CD4-positive, alpha-beta memory T cell (primary cell): ENCODE results near the gene TAF3. TPM values are rescaled to one million over a fixed set of nuclear protein-coding genes. Genes with fewer than 3 reads are reported as not detected.
A peak's percentile ranks its signal among the peaks of the same experiment; 100 is the strongest.

Source experiments
- CTCF ChIA-PET: fragments of 350-600 bp; sonication (Branson Sonifier 250); formaldehyde crosslinking; loops from one replicate; lab custom pipeline; 2021; ENCODE audit warnings: inconsistent platforms; ENCODE audit not compliant: partially characterized antibody; lab: Charles Lee
- POLR2A ChIA-PET: fragments of 350-600 bp; sonication (Branson Sonifier 250); formaldehyde crosslinking; loops from one replicate; lab custom pipeline; 2021; ENCODE audit not compliant: partially characterized antibody; lab: Charles Lee
- DNase-seq, 5 donors: peaks; one replicate each; pipeline versions ENCODE4 v3.0.0 to v3.0.0-alpha.2; 2020 to 2022; ENCODE audit warnings: mixed read lengths in 1 of 5
- H3K27ac ChIP-seq: one replicate; pipeline ENCODE4 v1.7.0; 2013; ENCODE audit warnings: low read depth, low read length
- H3K27me3 ChIP-seq: 2 replicates; pipeline ENCODE4 v1.7.0; 2013; ENCODE audit warnings: mild to moderate bottlenecking, low read length, moderate library complexity; ENCODE audit not compliant: insufficient read depth
- H3K36me3 ChIP-seq: 2 replicates; pipeline ENCODE4 v1.7.0; 2013; ENCODE audit warnings: mild to moderate bottlenecking, low read length, moderate library complexity; ENCODE audit not compliant: insufficient read depth
- H3K4me1 ChIP-seq: 2 replicates; pipeline ENCODE4 v1.7.0; 2013; ENCODE audit warnings: mild to moderate bottlenecking, low read length, moderate library complexity; ENCODE audit not compliant: insufficient read depth
- H3K4me3 ChIP-seq, 2 donors: one replicate each; pipeline ENCODE4 v1.7.0; 2013; ENCODE audit warnings: low read length in 2 of 2, mild to moderate bottlenecking in 1 of 2
- H3K9me3 ChIP-seq, 2 donors: one replicate each; pipeline ENCODE4 v1.7.0; 2013; ENCODE audit warnings: low read length in 2 of 2, control low read depth in 1 of 2; ENCODE audit not compliant: control insufficient read depth in 1 of 2
- H3K27ac Mint-ChIP-seq, 7 donors: one replicate each; pipeline ENCODE4 v1.8.0; 2020 to 2021; ENCODE audit warnings: mixed read lengths in 7 of 7, mild to moderate bottlenecking in 6 of 7, inconsistent platforms in 3 of 7, moderate library complexity in 3 of 7
- H3K27me3 Mint-ChIP-seq, 2 donors: one replicate each; pipeline ENCODE4 v1.8.0; 2020 to 2021; ENCODE audit warnings: mixed read lengths in 2 of 2
- H3K36me3 Mint-ChIP-seq, 2 donors: one replicate each; pipeline ENCODE4 v1.8.0; 2020 to 2021; ENCODE audit warnings: mixed read lengths in 2 of 2, inconsistent platforms in 1 of 2, mild to moderate bottlenecking in 1 of 2
- H3K4me1 Mint-ChIP-seq, 4 donors: one replicate each; pipeline ENCODE4 v1.8.0; 2020 to 2021; ENCODE audit warnings: mixed read lengths in 4 of 4, mild to moderate bottlenecking in 1 of 4
- H3K4me3 Mint-ChIP-seq, 8 donors: one replicate each; pipeline ENCODE4 v1.8.0; 2020 to 2021; ENCODE audit warnings: mixed read lengths in 8 of 8, mild to moderate bottlenecking in 7 of 8, moderate library complexity in 6 of 8, inconsistent platforms in 3 of 8
- H3K9me3 Mint-ChIP-seq, 8 donors: one replicate each; pipeline ENCODE4 v1.8.0; 2020 to 2021; ENCODE audit warnings: mixed read lengths in 8 of 8, mild to moderate bottlenecking in 5 of 8, inconsistent platforms in 3 of 8, moderate library complexity in 1 of 8
- intact Hi-C: fragments of 100-400 bp; cut with micrococcal nuclease; formaldehyde crosslinking; loops from one replicate; pipeline ENCODE4 v1.15.1; 2023
- polyA plus RNA-seq, 2 donors: library from polyadenylated mRNA; unstranded; fragments of 300-500 nt; fragmentation: Illumina TruSeq; gene quantifications; one replicate each; pipeline ENCODE4 v1.2.3, GENCODE V29; 2021
- total RNA-seq, 2 experiments: library from RNA; stranded (reverse); gene quantifications; one replicate each; pipeline ENCODE4 v1.2.3, GENCODE V29; 2021

The TAF3 gene
- total and polyA plus RNA-seq, 4 experiments from 2014 or later = 3.0 to 21.8 (median 18.5) TPM

DNA sequence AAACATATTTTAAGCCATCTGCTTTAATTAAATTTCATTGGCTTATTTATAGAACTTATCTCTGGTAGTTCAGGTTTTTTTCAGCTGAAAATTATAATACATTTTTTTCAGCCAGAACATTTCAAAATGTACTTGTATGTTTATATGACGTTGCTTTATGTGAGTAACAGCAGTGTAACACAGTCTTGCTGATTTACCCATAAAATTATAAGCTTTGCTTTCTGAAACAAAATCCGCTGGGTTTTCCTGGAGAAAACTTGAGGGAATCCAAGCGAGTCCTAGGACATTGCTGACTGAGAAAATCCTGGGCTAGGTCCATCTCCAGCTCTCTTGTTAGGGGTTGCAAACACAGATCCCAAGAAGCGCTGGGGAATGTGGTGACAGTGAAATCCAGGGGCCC is 124.0 kb downstream of the TAF3 start:
- no peaks in the 10 kb centered on the region for H3K4me1 ChIP-seq
- no peak overlapping the region for H3K27ac Mint-ChIP-seq
- peaks cover 20 to 34% of the 10 kb centered on the region in 2 donors for H3K36me3 Mint-ChIP-seq
- CTCF ChIA-PET = no interaction called here
- H3K27ac ChIP-seq = no peak overlapping the region
- no peak overlapping the region for H3K4me3 Mint-ChIP-seq
- H3K27me3 Mint-ChIP-seq = no peaks in the 10 kb centered on the region
- no peak overlapping the region for H3K4me3 ChIP-seq
- no peaks in the 10 kb centered on the region for H3K27me3 ChIP-seq
- no peak for DNase-seq
- intact Hi-C loops = no loop called here
- POLR2A ChIA-PET = no interaction called here
- H3K9me3 ChIP-seq = no peaks in the 10 kb centered on the region
- H3K9me3 Mint-ChIP-seq = peaks cover 0 to 22% (median 8%) of the 10 kb centered on the region in 8 donors
- peaks cover 23 to 58% (median 38%) of the 10 kb centered on the region in 4 donors for H3K4me1 Mint-ChIP-seq
- no peaks in the 10 kb centered on the region for H3K36me3 ChIP-seq

DNA sequence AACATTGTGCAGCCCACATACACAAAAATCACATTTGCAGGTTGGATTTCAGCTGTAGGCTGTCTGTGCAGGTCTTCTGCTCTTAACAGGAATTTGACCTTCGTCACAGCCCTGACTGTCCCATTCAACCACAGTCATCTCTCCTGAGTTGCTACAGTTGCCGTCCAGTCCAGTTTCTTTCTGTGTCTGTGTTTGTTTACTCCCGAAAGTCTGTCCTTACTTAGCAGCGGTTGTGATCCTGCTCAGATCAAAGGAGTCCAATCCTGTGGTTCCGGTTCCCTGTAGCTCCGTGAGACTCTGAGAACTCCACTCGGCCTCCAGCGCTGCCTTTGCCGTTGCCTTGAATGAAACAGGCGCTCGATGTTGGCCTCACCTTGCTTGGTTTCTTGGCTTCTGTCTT is 124.6 kb downstream of the TAF3 start:
- peaks cover 20 to 33% of the 10 kb centered on the region in 2 donors for H3K36me3 Mint-ChIP-seq
- Histone ChIP-seq H3K27me3 (no peaks in the 10 kb centered on the region), H3K9me3 (no peaks in the 10 kb centered on the region), H3K4me1 (no peaks in the 10 kb centered on the region), H3K4me3 (no peak overlapping the region), H3K27ac (no peak overlapping the region), H3K36me3 (no peaks in the 10 kb centered on the region)
- no peak overlapping the region for H3K4me3 Mint-ChIP-seq
- H3K9me3 Mint-ChIP-seq = peaks cover 0 to 17% (median 7%) of the 10 kb centered on the region in 8 donors
- no peak for DNase-seq
- intact Hi-C loops = no loop called here
- ChIA-PET CTCF (no interaction called here), POLR2A (no interaction called here)
- H3K27me3 Mint-ChIP-seq = no peaks in the 10 kb centered on the region
- peaks cover 24 to 57% (median 38%) of the 10 kb centered on the region in 4 donors for H3K4me1 Mint-ChIP-seq
- H3K27ac Mint-ChIP-seq = no peak overlapping the region

DNA sequence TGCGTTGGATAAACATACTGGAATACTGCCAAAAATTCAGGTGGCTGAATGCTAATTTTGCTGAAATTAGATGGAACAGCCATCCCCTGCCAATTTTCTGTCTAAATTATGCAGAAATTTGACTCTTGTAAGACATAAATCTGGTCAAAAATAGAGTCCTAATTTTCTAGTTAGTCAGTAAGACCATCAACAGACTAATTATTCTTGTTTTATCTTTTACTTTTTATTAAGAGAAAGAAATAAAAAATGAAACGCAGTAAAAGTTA is 125.8 kb downstream of the TAF3 start:
- ChIA-PET CTCF (no interaction called here), POLR2A (no interaction called here)
- H3K9me3 Mint-ChIP-seq = peaks cover 0 to 6% (median 1%) of the 10 kb centered on the region in 8 donors
- H3K27me3 Mint-ChIP-seq = no peaks in the 10 kb centered on the region
- Histone ChIP-seq H3K27ac (no peak overlapping the region), H3K27me3 (no peaks in the 10 kb centered on the region), H3K9me3 (no peaks in the 10 kb centered on the region), H3K4me3 (no peak overlapping the region), H3K4me1 (no peaks in the 10 kb centered on the region), H3K36me3 (no peaks in the 10 kb centered on the region)
- no peak overlapping the region for H3K27ac Mint-ChIP-seq
- intact Hi-C loops = no loop called here
- no peak overlapping the region for H3K4me3 Mint-ChIP-seq
- peaks cover 22 to 54% (median 35%) of the 10 kb centered on the region in 4 donors for H3K4me1 Mint-ChIP-seq
- no peak for DNase-seq
- peaks cover 16 to 21% of the 10 kb centered on the region in 2 donors for H3K36me3 Mint-ChIP-seq

DNA sequence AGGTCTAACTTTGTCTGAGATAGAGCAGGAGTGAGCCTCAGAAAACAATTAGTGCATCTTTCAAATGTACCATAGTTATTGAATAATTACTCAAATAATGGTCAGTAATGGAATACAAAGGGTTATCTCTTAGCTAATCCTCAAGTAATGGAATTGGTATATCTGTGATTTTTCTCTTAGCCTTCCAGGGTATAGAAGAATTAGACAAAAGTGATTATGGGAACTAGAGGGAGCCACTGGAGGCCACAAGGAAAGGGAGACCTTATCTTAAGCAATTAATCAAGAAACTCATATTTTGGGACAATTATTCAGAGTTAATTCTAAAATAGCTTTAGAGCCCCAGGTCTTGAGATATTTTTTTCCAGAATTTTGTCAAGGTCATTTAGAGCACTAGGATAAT is 126.2 kb downstream of the TAF3 start:
- H3K4me3 ChIP-seq = no peak overlapping the region
- no peaks in the 10 kb centered on the region for H3K4me1 ChIP-seq
- Mint-ChIP-seq H3K27me3 (no peaks in the 10 kb centered on the region), H3K9me3 (peaks cover 0 to 2% (median 0%) of the 10 kb centered on the region in 8 donors), H3K4me3 (no peak overlapping the region), H3K4me1 (peaks cover 22 to 50% (median 35%) of the 10 kb centered on the region in 4 donors), H3K36me3 (peaks cover 16 to 18% of the 10 kb centered on the region in 2 donors), H3K27ac (no peak overlapping the region)
- no peaks in the 10 kb centered on the region for H3K9me3 ChIP-seq
- ChIA-PET POLR2A (no interaction called here), CTCF (no interaction called here)
- intact Hi-C loops = no loop called here
- DNase-seq = no peak
- H3K27me3 ChIP-seq = no peaks in the 10 kb centered on the region
- H3K36me3 ChIP-seq = no peaks in the 10 kb centered on the region
- no peak overlapping the region for H3K27ac ChIP-seq

- H3K4me1 Mint-ChIP-seq = peaks cover 23 to 51% (median 35%) of the 10 kb centered on the region in 4 donors
- H3K4me3 Mint-ChIP-seq = no peak overlapping the region
- POLR2A ChIA-PET = no interaction called here
- peaks cover 13 to 16% of the 10 kb centered on the region in 2 donors for H3K36me3 Mint-ChIP-seq
- CTCF ChIA-PET = no interaction called here
- no peaks in the 10 kb centered on the region for H3K27me3 Mint-ChIP-seq
- no peak for DNase-seq
- intact Hi-C loops = no loop called here
- Histone ChIP-seq H3K9me3 (no peaks in the 10 kb centered on the region), H3K36me3 (no peaks in the 10 kb centered on the region), H3K27ac (no peak overlapping the region), H3K4me3 (no peak overlapping the region), H3K4me1 (no peaks in the 10 kb centered on the region), H3K27me3 (no peaks in the 10 kb centered on the region)
- H3K9me3 Mint-ChIP-seq = peaks cover 0 to 2% (median 0%) of the 10 kb centered on the region in 8 donors
- peak overlapping the region in 2 of 7 donors; percentile 25 to 32 for H3K27ac Mint-ChIP-seq
Observed at GRCh38 chr10:7945034-7945433, 126.7 kb downstream of the TAF3 start.

GRCh38 chr10:7945469-7946187 is 127.3 kb downstream of the TAF3 start:
- H3K4me1 ChIP-seq = no peaks in the 10 kb centered on the region
- Mint-ChIP-seq H3K27ac (peak overlapping the region in 2 of 7 donors; percentile 25 to 32), H3K27me3 (no peaks in the 10 kb centered on the region), H3K4me1 (peaks cover 24 to 50% (median 34%) of the 10 kb centered on the region in 4 donors), H3K4me3 (no peak overlapping the region), H3K36me3 (peaks cover 13 to 16% of the 10 kb centered on the region in 2 donors), H3K9me3 (peaks cover 0 to 2% (median 0%) of the 10 kb centered on the region in 8 donors)
- no peak for DNase-seq
- no peaks in the 10 kb centered on the region for H3K9me3 ChIP-seq
- H3K4me3 ChIP-seq = no peak overlapping the region
- H3K36me3 ChIP-seq = no peaks in the 10 kb centered on the region
- ChIA-PET CTCF (no interaction called here), POLR2A (no interaction called here)
- no peaks in the 10 kb centered on the region for H3K27me3 ChIP-seq
- H3K27ac ChIP-seq = no peak overlapping the region
- intact Hi-C loops = no loop called here

DNA sequence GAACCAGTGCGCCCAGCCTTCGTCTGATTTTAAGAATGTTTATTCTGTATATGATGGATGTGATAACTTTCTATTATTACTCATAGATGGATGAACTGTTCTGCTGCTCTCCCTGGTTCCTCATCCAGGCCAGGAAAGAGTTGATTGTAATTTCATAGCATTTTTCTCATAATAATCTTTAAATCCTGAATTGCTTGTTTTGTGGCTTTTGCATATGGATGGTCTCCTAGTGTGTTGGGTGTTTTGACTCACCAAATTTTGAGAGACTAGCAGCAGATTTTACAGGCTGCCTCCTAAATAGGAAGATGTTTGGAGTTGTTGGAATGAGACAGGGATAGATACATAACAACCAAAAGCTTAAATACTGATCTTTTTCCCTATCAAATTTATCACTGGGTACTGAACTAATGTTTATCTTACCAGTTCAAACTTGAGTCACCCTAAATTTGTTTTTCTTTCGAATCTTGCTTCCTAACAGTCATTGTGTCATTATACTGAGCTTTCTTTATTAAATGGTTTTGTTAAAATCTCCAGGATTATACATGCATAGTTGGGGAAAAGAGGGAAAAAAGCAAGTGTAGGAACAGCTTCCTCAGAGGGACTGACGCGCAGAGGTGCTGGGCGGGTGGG is 130.2 kb downstream of the TAF3 start:
- ChIA-PET CTCF (interaction anchor here (0.6 kb wide), 1 partner anchor 12 kb away, joined by 5 read pairs; no protein-coding TSS in a partner anchor), POLR2A (no interaction called here)
- Histone ChIP-seq H3K4me3 (no peak overlapping the region), H3K36me3 (no peaks in the 10 kb centered on the region), H3K27ac (no peak overlapping the region), H3K4me1 (no peaks in the 10 kb centered on the region), H3K9me3 (no peaks in the 10 kb centered on the region), H3K27me3 (no peaks in the 10 kb centered on the region)
- H3K9me3 Mint-ChIP-seq = peaks cover 0 to 2% (median 0%) of the 10 kb centered on the region in 8 donors
- H3K36me3 Mint-ChIP-seq = peaks cover 10 to 13% of the 10 kb centered on the region in 2 donors
- DNase-seq = no peak
- peaks cover 18 to 42% (median 32%) of the 10 kb centered on the region in 4 donors for H3K4me1 Mint-ChIP-seq
- no peaks in the 10 kb centered on the region for H3K27me3 Mint-ChIP-seq
- no peak overlapping the region for H3K27ac Mint-ChIP-seq
- intact Hi-C loops = no loop called here
- H3K4me3 Mint-ChIP-seq = no peak overlapping the region
